Adipocyte (in vitro differentiated cells): ENCODE results near the gene OPCML.

Experiments
- DNase-seq: peaks from one replicate; pipeline ENCODE4 v3.0.0-alpha.2; 2015; ENCODE audit warnings: low read depth
- H3K27me3 ChIP-seq: replicated peaks from 2 replicates; pipeline ENCODE4 v1.7.0; 2013; ENCODE audit warnings: mild to moderate bottlenecking, low read length, moderate library complexity; ENCODE audit not compliant: control insufficient read depth, insufficient read depth
- H3K36me3 ChIP-seq: 2 replicates; pipeline ENCODE4 v1.7.0; 2013; ENCODE audit warnings: low read length, mild to moderate bottlenecking, moderate library complexity; ENCODE audit not compliant: control insufficient read depth, insufficient read depth, severe bottlenecking
- H3K4me1 ChIP-seq: 2 replicates; pipeline ENCODE4 v1.7.0; 2013; ENCODE audit warnings: mild to moderate bottlenecking, low read length, moderate library complexity; ENCODE audit not compliant: control insufficient read depth, insufficient read depth
- H3K4me3 ChIP-seq: 2 replicates; pipeline ENCODE4 v1.7.0; 2013; ENCODE audit warnings: mild to moderate bottlenecking, low read length, moderate library complexity
- H3K9ac ChIP-seq: 2 replicates; pipeline ENCODE4 v1.7.0; 2013; ENCODE audit warnings: mild to moderate bottlenecking, low read length, moderate library complexity
- H3K9me3 ChIP-seq: 2 replicates; pipeline ENCODE4 v1.7.0; 2013; ENCODE audit warnings: mild to moderate bottlenecking, low read length, moderate library complexity; ENCODE audit not compliant: control insufficient read depth

OPCML gene

DNA sequence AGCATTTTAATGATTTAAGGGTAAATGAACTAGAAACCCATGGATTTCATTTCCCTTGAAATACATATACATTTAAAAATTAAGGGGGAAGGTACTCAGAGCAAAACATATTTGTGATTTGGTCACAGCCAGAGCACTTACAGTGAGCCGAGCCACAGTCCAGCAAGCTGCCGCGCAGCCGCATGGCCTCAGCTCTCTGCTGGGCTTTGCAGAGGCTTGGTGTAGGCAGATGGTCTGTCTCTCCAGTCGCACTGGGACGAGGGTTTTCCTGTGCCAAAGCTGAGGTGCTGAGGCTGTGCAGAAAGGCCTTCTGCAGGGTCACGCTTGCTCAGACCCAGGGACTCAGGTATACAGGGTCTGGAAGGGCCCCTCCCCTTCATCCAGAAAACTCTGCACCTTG lies 367.3 kb downstream of the OPCML start:
- Histone ChIP-seq H3K27me3 (peaks cover 31% of the 10 kb centered on the region), H3K4me1 (no peaks in the 10 kb centered on the region), H3K4me3 (no peak overlapping the region), H3K9ac (no peak overlapping the region), H3K36me3 (no peaks in the 10 kb centered on the region), H3K9me3 (no peaks in the 10 kb centered on the region)
- DNase-seq = no peak

DNA sequence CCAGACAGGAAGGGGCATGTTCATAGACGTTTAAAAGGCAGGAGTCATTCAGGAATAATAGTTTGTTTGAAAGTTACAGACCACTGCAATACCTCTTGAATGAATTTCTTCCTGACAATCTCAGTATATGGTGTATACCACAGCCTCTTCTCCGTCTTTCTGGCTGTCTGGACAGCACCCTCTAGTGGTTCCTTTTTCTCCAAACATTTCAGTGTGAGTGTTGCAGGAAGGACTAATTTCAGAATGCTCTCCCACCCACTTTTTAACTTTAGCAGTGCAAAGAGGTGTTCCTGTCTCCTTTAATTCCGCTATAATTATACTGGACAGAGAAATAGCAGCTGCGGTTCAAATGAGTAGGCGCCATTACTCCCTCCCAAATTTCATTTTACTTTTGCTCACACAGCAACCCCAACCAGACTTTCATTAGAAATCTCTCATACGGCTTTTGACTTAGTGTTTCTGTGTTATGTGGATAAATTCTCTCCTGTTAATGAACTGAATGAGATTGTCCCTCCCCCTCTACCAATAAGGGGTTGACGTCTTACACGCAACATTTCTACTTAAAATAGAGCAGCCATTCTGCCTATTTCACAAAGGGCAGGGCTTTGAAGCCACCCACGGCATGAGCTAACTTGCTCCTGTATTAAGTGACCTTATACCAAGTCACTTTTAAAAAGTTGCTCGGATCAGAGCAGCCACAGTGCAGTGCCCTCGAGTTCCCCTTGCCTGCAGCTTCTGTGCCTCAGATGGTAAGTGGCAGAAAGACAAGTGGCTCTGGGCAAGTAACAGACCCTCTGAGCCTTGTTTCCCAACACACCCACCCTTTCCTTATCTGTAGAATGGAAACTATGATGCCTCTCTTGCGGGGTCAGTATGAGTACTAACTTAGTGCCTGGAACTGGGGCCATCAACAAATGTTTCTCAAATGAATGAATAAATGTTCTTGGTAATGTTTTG lies 368.6 kb downstream of the OPCML start:
- Histone ChIP-seq H3K4me3 (no peak overlapping the region), H3K36me3 (no peaks in the 10 kb centered on the region), H3K9me3 (no peaks in the 10 kb centered on the region), H3K9ac (no peak overlapping the region), H3K4me1 (no peaks in the 10 kb centered on the region), H3K27me3 (peaks cover 43% of the 10 kb centered on the region)
- DNase-seq = peak; percentile 64

DNA sequence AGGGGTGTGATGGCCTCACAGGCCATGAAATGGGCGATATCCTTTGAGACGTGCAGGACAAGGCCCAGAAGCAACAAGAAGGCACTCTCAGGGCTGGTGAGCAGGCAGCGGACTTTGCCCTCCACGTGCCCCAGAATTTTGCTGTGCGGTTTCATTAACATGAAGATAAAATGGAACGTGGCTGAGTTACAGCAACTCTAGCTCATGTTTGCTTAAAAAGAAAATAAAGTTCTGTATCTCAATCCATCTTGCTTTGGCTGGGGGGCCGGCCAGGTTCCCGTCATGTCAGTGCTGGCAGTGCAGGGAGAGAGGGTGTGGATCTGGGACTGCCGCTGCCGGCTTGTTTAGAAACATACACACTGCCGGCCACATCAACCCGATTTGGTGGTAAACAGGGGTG lies 370.1 kb downstream of the OPCML start:
- Histone ChIP-seq H3K9me3 (no peaks in the 10 kb centered on the region), H3K36me3 (no peaks in the 10 kb centered on the region), H3K4me1 (no peaks in the 10 kb centered on the region), H3K9ac (no peak overlapping the region), H3K4me3 (no peak overlapping the region), H3K27me3 (peaks cover 53% of the 10 kb centered on the region)
- no peak for DNase-seq

DNA sequence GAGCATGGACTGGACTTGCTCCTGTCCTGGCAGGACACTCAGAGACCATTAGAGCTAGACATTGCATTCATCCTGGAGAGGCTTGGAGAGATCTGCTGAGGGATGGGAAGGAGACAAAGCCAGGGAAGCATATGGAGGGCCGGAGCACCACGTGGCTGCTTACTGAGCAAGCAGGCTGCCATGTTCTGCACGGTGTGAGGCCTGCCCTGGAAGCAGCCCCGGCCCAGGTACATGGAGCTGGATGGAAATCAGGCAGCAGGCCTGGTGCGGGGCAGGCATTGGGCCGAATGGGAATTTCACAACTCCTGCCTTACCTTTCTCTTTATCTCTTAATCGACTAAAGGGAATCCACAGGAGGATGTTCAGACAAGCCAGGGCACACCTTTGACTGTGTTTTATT lies 371.5 kb downstream of the OPCML start:
- Histone ChIP-seq H3K4me1 (no peaks in the 10 kb centered on the region), H3K9me3 (no peaks in the 10 kb centered on the region), H3K4me3 (no peak overlapping the region), H3K9ac (no peak overlapping the region), H3K27me3 (peaks cover 65% of the 10 kb centered on the region), H3K36me3 (no peaks in the 10 kb centered on the region)
- DNase-seq = no peak

DNA sequence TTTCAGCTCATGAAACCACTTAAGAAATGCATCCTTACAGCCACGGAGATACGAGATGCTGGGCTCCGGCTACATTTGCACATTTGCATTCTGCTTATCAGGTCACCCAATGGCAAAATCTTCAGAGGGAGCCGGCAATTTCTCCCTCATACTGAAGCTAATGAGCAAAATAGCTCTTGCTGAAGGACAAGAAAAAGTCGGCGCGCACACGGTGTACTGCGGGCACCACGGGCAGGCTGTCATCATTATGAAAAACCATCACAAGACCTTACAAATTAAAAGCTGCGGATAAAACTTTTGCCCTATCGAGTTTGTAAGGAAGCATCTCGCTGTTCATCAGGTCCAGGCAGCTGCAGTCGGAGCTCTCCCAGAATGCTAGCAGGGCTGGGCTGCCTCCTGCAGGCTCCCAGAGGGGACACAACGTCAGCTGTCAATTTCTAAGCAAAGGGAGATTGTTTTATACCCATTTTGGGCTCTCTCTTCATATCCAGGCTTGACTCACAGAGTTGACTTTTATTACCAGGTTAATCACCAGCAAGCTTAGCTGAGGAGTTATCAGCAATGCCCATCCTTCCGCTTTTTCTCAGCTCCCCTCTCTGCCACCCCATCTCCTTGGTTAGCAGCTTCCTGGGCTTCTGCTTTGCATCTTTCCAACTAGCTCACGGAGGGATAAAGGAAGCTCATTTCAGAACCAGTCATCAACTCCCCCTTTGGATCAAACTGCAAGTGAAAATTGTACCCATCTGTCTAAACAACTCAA lies 375.1 kb downstream of the OPCML start:
- Histone ChIP-seq H3K4me1 (no peaks in the 10 kb centered on the region), H3K9me3 (no peaks in the 10 kb centered on the region), H3K4me3 (no peak overlapping the region), H3K36me3 (no peaks in the 10 kb centered on the region), H3K27me3 (peaks cover 73% of the 10 kb centered on the region), H3K9ac (no peak overlapping the region)
- DNase-seq = no peak

DNA sequence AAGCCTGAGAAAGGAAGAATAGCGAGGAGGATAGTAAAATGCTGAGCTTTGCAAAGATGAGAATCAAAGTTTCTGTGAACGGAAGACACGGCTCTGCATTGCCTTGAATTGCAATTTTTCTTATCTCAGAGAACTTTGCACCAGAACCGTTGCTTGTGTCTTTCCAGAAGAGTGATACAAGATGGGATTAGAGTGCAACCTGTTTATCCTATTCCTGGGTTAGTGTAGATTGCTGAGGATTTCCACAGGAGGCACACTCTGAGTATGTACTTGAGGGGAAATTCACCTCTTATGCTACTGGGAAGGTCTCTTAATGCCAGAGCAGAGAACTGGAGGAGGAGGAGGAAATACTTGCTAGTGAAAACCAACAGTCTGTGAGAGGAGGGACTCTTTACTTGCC lies 377.5 kb downstream of the OPCML start:
- Histone ChIP-seq H3K36me3 (no peaks in the 10 kb centered on the region), H3K27me3 (peaks cover 56% of the 10 kb centered on the region), H3K4me1 (no peaks in the 10 kb centered on the region), H3K9me3 (no peaks in the 10 kb centered on the region), H3K9ac (no peak overlapping the region), H3K4me3 (no peak overlapping the region)
- DNase-seq = no peak

DNA sequence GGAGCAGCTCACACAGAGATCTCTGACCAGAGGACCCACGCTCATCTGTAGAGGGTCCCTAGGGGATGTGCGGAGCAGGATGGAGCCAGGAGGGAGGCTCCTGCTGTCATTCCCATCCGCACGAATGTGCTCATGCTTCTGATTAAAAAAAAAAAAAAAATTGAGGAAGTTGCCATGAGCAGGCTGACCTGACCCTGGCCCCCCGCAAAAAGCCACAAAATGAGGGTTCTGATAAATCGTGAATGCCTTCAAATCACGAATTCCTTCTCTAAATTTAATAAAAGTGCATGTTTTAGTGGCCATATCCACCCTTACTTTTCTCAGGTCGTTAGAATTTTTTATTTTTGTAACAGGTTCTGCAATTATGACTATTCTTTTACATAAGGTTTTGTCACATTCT lies 378.2 kb downstream of the OPCML start:
- DNase-seq = no peak
- H3K4me3 ChIP-seq = no peak overlapping the region
- H3K9me3 ChIP-seq = no peaks in the 10 kb centered on the region
- peaks cover 49% of the 10 kb centered on the region for H3K27me3 ChIP-seq
- no peak overlapping the region for H3K9ac ChIP-seq
- H3K4me1 ChIP-seq = no peaks in the 10 kb centered on the region
- H3K36me3 ChIP-seq = no peaks in the 10 kb centered on the region

DNA sequence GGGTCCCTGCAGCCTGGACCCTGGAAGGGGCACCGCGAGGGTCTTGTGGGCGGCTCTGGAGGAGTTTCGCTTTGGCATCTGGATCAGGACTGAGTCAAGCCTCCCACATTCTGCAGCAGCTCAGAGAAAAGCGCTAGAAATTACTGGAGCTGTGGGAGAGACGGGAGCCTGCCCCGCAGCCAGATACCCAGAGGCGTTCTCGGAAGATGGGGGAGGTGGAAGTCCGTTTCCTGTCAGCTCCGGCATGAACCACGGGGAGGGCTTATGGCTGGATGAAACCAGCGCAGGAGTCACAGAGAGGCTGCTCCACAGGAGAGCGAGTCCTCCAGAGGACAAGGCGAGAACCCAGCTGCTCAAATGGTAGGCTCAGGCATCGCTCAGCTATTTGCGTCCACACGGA lies 379.3 kb downstream of the OPCML start:
- no peaks in the 10 kb centered on the region for H3K36me3 ChIP-seq
- peaks cover 47% of the 10 kb centered on the region for H3K27me3 ChIP-seq
- no peak overlapping the region for H3K9ac ChIP-seq
- no peaks in the 10 kb centered on the region for H3K4me1 ChIP-seq
- no peak for DNase-seq
- no peak overlapping the region for H3K4me3 ChIP-seq
- no peaks in the 10 kb centered on the region for H3K9me3 ChIP-seq

DNA sequence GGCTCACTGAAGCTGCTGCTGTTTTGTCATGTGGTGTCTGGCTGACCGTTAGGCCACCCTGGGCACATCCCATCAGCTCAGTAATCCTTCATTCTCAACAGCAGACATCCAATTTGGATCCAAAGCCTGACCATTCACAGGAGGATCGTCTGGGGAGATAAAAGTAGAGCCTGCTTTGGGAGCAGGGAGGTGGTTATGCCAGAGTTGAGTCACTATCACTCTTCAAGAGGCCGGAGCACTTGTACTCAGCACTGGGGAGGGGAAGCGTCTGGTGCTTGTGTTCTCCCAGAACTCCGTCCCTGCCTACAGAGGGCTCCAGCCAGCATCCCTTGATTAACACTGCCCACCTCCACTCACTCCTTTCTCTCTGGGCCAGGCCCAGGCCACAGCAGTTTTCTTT lies 382.6 kb downstream of the OPCML start:
- no peaks in the 10 kb centered on the region for H3K36me3 ChIP-seq
- no peaks in the 10 kb centered on the region for H3K4me1 ChIP-seq
- no peak for DNase-seq
- no peaks in the 10 kb centered on the region for H3K9me3 ChIP-seq
- peaks cover 18% of the 10 kb centered on the region for H3K27me3 ChIP-seq
- no peak overlapping the region for H3K9ac ChIP-seq
- H3K4me3 ChIP-seq = no peak overlapping the region

DNA sequence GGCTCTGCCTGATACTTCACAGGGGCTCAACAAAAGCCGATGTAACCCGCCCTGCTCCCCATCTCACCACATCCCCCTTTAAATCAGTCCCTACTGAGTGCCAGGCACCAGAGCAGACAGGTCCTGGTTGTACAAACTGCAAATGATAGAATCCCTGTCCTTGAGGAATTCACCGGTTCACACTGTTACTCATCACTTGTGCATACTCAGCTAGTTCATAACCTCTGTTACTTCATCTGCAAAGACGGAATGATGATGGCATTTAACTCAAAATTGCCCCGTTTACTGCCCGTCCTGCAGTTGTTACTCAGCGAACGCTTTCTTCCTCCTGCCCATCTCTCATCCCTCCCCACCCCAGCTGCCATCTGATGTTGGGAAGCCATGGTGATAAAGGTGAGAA lies 384.7 kb downstream of the OPCML start:
- no peaks in the 10 kb centered on the region for H3K9me3 ChIP-seq
- H3K36me3 ChIP-seq = no peaks in the 10 kb centered on the region
- H3K4me1 ChIP-seq = no peaks in the 10 kb centered on the region
- DNase-seq = no peak
- no peak overlapping the region for H3K9ac ChIP-seq
- peaks cover 4% of the 10 kb centered on the region for H3K27me3 ChIP-seq
- H3K4me3 ChIP-seq = no peak overlapping the region

DNA sequence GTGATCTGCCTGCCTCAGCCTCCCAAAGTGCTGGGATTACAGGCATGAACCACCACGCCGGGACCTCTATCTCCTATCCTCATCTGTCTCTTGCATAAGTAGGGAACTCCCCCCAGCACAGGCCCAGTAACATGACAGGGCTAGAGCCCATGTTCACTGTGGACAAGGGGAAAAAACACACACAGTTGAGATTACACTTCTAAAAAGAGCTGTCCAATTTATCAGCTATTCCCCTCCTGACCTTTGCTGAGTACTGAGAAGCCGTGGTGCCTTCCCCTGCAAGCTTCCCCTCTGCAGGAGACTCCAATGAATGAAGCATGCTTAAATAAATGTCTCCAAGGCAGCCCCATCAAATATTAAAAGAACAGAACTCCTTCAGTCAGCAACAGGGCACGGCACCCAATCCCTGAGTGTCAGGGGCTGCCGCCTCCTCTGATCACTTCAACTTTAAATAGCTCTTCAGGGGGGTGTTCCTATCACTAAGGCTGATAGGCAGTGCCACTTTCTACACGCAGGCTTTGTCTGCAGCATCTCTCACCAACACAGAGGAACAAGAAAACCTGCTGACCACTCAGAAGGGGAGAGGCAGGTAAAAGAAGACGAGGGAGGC lies 385.5 kb downstream of the OPCML start:
- H3K27me3 ChIP-seq = peaks cover 4% of the 10 kb centered on the region
- no peak overlapping the region for H3K9ac ChIP-seq
- H3K4me3 ChIP-seq = no peak overlapping the region
- no peak for DNase-seq
- no peaks in the 10 kb centered on the region for H3K4me1 ChIP-seq
- no peaks in the 10 kb centered on the region for H3K36me3 ChIP-seq
- no peaks in the 10 kb centered on the region for H3K9me3 ChIP-seq
